SJCRH30 (cell line): ENCODE data around the gene CD28. TPM values are rescaled to one million over a fixed set of nuclear protein-coding genes. Genes with fewer than 3 reads are reported as not detected.
A peak's percentile ranks its signal among the peaks of the same experiment; 100 is the strongest.
"Not testable (repeated sequence)": the region's sequence is repeated elsewhere in the genome, so short reads cannot be mapped to it uniquely, and the experiment has no call there.

Experiments used
- DNase-seq, 2 experiments: peaks; one replicate each; pipeline ENCODE4 v3.0.0-alpha.2; 2015 to 2020
- H3K27ac ChIP-seq: fragments of 250-450 bp; sonication (Bioruptor Pico); 2 replicates; pipeline ENCODE4 v1.5.1; 2020; ENCODE audit warnings: mild to moderate bottlenecking, moderate library complexity
- H3K27me3 ChIP-seq: fragments of 250-450 bp; sonication (Bioruptor Pico); 2 replicates; pipeline ENCODE4 v1.5.1; 2020; ENCODE audit warnings: mild to moderate bottlenecking, moderate library complexity
- H3K36me3 ChIP-seq: fragments of 250-450 bp; sonication (Bioruptor Pico); 2 replicates; pipeline ENCODE4 v1.5.1; 2020; ENCODE audit warnings: mild to moderate bottlenecking, moderate library complexity
- H3K4me1 ChIP-seq: fragments of 250-450 bp; sonication (Bioruptor Pico); 2 replicates; pipeline ENCODE4 v1.5.1; 2020; ENCODE audit warnings: mild to moderate bottlenecking, moderate library complexity
- H3K4me3 ChIP-seq: fragments of 250-450 bp; sonication (Bioruptor Pico); 2 replicates; pipeline ENCODE4 v1.5.1; 2020; ENCODE audit warnings: mild to moderate bottlenecking, moderate library complexity
- H3K9me3 ChIP-seq: fragments of 250-450 bp; sonication (Bioruptor Pico); replicated peaks from 2 replicates; pipeline ENCODE4 v1.5.1; 2020; ENCODE audit warnings: mild to moderate bottlenecking, moderate library complexity
- total RNA-seq: library from RNA; depleted of rRNA; stranded (reverse); fragments of >200 nt; shearing (Covaris generic); gene quantifications from 2 replicates; pipeline ENCODE4 v1.2.3, GENCODE V29; 2014

CD28 gene
- total RNA-seq, 1 experiment from 2014 or later, result 0.24 TPM

DNA sequence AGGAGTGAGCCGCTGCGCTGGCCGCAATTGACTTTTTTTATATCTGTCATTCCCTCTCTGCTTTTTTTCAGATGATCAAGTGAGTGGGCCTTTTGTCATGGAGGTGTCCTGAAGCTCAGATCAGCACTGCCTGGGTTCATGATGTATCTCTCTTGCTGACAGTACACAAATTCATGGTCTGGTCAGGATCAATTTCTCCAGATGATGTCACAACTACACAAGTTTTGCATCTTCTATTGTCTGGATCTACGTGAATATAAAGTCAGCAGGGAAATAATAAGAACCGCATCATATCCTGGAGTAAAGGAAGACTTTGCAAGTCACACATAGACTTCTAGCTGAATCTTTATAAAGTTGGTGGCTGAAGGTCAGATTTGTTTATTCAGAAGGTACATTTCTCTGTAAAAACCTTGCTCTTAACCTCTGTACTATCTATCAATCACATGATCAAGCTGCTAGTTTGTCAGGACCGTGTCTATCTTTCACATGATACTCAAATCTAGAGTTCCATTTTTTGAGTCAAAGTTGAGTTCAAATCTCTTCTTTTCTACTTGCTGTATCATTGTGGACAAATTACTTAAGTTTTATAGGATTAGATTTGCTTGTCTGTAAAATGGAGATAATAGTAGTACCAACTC, 13.1 kb upstream of the CD28 start:
- Histone ChIP-seq H3K27ac (peak overlapping the region; percentile 86), H3K27me3 (no peaks in the 10 kb centered on the region), H3K36me3 (no peaks in the 10 kb centered on the region), H3K4me3 (no peak overlapping the region), H3K4me1 (peaks cover 64% of the 10 kb centered on the region), H3K9me3 (no peaks in the 10 kb centered on the region)
- DNase-seq, result no peak

DNA sequence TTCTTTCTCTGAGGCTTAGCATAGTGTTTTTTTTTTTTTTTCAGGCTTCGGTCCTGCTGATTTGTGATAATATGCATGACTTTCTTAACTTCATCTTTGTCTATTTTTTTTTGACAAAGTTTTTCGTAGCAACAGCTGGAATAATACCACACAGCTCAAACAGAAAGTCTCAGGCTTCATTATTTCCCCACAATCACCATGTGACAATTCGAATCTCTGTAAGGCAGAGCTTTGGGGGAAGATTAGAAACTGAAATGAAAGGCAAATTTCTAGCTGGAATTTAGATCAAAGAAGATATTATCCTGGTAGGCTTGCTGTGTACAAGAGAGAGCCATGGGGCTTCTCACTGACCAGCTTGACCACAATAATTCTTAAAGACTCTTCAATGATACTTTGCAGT, 12.2 kb upstream of the CD28 start:
- Histone ChIP-seq H3K27ac (peak overlapping the region; percentile 86), H3K27me3 (no peaks in the 10 kb centered on the region), H3K4me1 (peaks cover 56% of the 10 kb centered on the region), H3K36me3 (no peaks in the 10 kb centered on the region), H3K9me3 (no peaks in the 10 kb centered on the region), H3K4me3 (no peak overlapping the region)
- DNase-seq, result peak; percentile 57 to 95

DNA sequence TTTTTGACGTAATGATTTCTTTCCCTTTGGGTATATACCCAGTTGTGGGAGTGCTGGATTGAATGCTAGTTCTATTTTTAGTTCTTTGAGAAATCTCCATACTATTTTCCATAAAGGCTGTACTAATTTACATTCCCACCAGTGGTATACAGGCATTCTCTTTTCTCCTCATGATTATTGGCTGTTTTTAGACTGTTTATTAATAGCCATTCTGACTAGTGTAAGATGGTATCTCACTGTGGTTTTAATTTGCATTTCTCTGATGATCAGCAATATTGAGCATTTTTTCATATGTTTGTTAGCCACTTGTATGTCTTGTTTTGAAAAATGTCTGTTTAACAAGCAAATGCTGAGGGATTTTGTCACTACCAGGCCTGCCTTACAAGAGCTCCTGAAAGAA, 9.2 kb upstream of the CD28 start:
- Histone ChIP-seq H3K9me3 (peaks cover 6% of the 10 kb centered on the region; the same call in 1 of the 2 replicates), H3K4me1 (peaks cover 26% of the 10 kb centered on the region), H3K4me3 (no peak overlapping the region), H3K27ac (no peak overlapping the region), H3K36me3 (no peaks in the 10 kb centered on the region), H3K27me3 (no peaks in the 10 kb centered on the region)
- DNase-seq, result no peak

DNA sequence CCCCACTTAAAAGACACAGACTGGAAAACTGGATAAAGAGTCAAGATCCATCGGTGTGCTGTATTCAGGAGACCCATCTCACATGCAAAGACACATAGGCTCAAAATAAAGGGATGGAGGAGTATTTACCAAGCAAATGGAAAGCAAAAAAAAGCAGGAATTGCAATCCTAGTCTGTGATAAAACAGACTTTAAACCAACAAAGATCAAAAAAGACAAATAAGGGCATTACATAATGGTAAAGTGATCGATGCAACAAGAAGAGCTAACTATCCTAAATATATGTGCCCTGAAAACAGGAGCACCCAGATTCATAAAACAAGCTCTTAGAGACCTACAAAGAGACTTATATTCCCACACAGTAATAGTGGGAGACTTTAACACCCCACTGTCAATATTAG, 8.7 kb upstream of the CD28 start:
- H3K36me3 ChIP-seq, DNase-seq, H3K9me3 ChIP-seq, H3K4me3 ChIP-seq, H3K27me3 ChIP-seq, H3K27ac ChIP-seq: not testable (repeated sequence)
- H3K4me1 ChIP-seq, result peaks cover 21% of the 10 kb centered on the region

DNA sequence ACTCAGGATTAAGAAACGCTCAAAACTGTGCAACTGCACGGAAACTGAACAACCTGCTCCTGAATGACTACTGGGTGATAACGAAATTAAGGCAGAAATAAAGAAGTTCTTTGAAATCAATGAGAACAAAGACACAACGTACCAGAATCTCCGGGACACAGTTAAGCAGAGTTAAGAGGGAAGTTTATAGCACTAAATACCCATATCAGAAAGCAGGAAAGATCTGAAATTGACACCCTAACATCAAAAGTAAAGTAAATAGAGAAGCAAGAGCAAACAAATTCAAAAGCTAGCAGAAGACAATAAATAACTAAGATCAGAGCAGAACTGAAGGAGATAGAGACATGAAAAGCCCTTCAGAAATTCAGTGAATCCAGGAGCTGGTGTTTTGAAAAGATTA, 8.0 kb upstream of the CD28 start:
- H3K27ac ChIP-seq, H3K36me3 ChIP-seq, H3K27me3 ChIP-seq, H3K4me3 ChIP-seq, H3K9me3 ChIP-seq, DNase-seq: not testable (repeated sequence)
- peaks cover 16% of the 10 kb centered on the region for H3K4me1 ChIP-seq

DNA sequence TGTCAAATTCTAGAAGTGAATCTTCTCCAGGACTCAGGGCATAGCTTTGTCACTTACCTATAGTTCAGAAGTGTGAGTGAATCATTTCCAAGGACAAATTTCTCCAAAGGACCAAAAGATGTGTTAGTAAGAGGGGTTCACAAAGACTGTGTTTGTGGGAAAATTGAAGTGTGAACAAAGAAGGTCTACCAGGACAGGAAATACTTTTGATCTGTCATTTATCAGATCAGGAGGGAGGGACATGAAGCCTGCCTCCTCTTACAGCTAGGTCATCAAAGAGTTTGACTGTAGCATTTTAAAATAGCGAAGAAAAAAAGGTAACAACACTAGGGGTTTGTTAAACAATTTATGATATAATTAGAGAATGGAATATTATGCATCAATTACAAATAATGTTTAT, 2.0 kb upstream of the CD28 start:
- no peak for DNase-seq
- no peak overlapping the region for H3K4me3 ChIP-seq
- no peaks in the 10 kb centered on the region; the same call in 1 of the 2 replicates for H3K4me1 ChIP-seq
- H3K9me3 ChIP-seq, result peaks cover 9% of the 10 kb centered on the region
- no peaks in the 10 kb centered on the region for H3K27me3 ChIP-seq
- no peak overlapping the region for H3K27ac ChIP-seq
- H3K36me3 ChIP-seq, result no peaks in the 10 kb centered on the region

DNA sequence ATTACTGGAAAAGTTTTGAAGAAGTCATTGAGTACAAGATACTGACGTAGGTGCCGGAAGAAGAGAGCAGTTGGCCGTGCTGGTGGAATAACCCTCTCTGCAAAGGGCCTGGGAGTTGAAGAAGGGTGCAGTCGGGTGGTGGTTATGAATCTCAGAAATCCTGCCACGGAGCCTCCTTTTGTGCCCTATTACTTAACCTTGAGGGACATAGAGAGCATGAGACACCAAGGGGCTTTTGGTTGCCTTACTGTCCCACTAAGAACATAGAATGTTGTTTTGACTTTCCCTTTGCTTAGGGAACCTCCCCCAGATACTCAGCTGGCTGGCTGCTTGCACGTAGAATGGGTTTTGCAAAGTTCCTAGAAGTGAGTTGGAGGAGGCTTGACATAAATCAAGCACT, 1.3 kb upstream of the CD28 start:
- no peaks in the 10 kb centered on the region for H3K27me3 ChIP-seq
- no peak overlapping the region for H3K27ac ChIP-seq
- DNase-seq, result no peak
- peaks cover 5% of the 10 kb centered on the region for H3K9me3 ChIP-seq
- no peaks in the 10 kb centered on the region for H3K36me3 ChIP-seq
- no peaks in the 10 kb centered on the region; the same call in 1 of the 2 replicates for H3K4me1 ChIP-seq
- no peak overlapping the region for H3K4me3 ChIP-seq

DNA sequence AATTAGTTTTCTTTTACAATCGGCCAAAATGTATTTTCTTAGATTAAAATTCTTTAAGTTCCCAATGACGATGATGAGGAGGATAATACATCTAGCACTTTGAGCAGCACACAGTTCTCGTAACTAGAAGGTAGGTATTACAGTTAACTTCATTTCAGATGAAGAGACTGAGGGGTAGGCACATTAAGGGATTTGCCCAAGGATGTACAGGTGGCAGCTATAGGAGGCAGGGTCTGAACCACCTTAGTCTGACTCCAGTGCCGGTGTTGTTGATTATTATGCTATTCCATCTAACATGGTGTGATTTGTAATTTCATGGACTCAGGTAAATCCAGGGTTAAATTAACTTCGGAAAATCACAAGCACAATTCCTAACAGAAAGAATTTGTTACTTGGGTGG, 1.1 kb downstream of the CD28 start:
- H3K4me3 ChIP-seq, result no peak overlapping the region
- no peaks in the 10 kb centered on the region for H3K27me3 ChIP-seq

DNA sequence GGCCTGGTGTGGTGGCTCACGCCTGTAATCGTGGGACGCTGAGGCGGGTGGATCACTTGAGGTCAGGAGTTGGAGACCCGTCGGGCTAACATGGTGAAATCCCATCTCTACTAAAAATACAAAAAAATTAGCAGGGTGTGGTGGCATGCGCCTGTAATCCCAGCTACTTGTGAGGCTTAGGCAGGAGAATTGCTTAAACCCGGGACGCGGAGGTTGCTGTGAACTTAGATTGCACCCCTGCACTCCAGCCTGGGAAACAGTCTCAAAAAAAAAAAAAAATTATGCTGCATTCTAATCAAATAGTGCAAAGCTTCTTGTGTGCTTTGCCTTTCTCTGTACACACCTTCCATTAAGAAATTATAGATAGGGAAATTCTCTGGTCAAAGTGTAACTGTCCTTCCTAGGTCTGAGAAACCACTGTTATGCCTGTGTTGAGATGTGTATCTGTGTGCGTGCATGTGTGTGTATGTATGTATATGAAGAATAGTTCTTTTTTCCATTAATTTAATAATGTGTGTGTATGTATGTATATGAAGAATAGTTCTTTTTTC, 2.5 kb downstream of the CD28 start:
- Histone ChIP-seq H3K36me3 (no peaks in the 10 kb centered on the region), H3K4me1 (no peaks in the 10 kb centered on the region; the same call in 1 of the 2 replicates), H3K27ac (no peak overlapping the region), H3K27me3 (no peaks in the 10 kb centered on the region), H3K9me3 (no peaks in the 10 kb centered on the region; the same call in 1 of the 2 replicates), H3K4me3 (no peak overlapping the region)
- no peak for DNase-seq

More for the DNA sequence above, 1.1 kb downstream of the CD28 start:
- no peak overlapping the region for H3K27ac ChIP-seq
- no peaks in the 10 kb centered on the region for H3K36me3 ChIP-seq
- peaks cover 2% of the 10 kb centered on the region; the same call in 1 of the 2 replicates for H3K9me3 ChIP-seq
- no peaks in the 10 kb centered on the region; the same call in 1 of the 2 replicates for H3K4me1 ChIP-seq
- no peak for DNase-seq

DNA sequence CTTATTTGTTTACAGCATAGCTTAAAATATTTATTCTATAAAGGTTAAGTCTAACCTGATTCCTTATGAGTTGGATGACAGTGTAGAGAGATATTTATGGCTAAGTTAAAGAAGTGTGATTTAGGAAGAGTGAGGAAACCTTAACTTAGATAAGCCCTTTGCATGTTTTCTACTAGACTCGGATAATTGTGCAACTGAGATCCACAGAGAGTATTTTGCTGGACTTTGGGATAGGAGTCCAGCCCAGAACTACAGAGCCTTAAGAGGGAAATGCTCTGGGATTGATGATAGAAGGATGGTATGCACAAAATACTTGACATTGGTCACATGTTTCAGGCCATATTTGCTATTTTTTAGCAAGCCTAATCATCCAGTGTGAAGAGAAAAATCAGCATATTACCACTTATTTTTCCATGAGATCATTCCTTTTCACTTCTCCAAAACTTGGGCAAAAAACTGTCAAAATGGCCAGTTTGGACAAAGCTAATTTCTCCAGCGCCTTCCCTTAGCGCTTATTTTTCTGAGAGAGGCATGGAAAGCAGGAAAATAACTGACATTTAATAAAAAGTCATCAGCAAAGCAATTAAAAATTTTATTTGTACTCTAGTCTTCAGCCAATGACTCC, 3.1 kb downstream of the CD28 start:
- no peaks in the 10 kb centered on the region for H3K36me3 ChIP-seq
- H3K27ac ChIP-seq, result no peak overlapping the region
- no peaks in the 10 kb centered on the region; the same call in 1 of the 2 replicates for H3K4me1 ChIP-seq

DNA sequence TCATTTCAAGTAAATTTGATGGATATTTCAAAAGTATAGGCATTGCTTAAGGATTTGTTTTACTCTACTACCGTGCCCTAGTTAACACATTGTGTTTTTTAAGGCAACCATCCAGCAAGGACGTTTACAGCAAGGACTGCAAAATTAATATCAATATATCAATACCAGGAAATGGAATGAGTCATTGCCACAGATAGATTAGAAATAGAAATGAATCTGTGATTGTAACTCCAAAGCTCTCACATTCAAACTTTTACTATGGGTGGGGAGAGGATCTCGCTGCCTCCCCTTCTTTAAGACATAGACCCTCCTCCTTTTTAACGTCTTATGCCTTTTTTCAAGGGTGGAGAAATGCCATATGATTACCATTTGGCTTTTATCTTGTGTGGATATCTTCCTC, 3.8 kb downstream of the CD28 start:
- Histone ChIP-seq H3K4me1 (no peaks in the 10 kb centered on the region; the same call in 1 of the 2 replicates), H3K9me3 (no peaks in the 10 kb centered on the region; the same call in 1 of the 2 replicates), H3K27me3 (no peaks in the 10 kb centered on the region), H3K4me3 (no peak overlapping the region), H3K27ac (no peak overlapping the region), H3K36me3 (no peaks in the 10 kb centered on the region)
- DNase-seq, result no peak

More for the DNA sequence above, 3.1 kb downstream of the CD28 start:
- Histone ChIP-seq H3K4me3 (no peak overlapping the region), H3K9me3 (no peaks in the 10 kb centered on the region; the same call in 1 of the 2 replicates), H3K27me3 (no peaks in the 10 kb centered on the region)
- no peak for DNase-seq

DNA sequence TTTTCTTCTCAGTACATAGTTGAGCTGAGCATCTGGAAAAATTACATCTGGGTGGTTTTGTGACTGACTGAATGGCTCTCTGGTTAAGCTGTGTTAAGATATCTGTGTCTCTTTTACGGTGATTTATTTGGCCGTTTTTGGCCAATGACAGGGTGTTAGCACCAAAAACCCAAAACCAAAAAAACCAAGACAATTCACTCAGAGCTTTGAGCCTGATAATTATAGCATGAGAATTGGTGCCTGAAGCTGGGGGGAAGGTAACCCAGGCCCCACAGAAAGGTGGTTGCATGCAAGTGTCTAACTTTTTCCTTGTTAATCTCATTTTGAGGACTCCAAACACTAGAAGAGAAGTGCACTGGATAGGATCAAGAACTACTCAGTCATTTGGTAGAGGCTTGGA, 4.5 kb downstream of the CD28 start:
- H3K4me1 ChIP-seq, result no peaks in the 10 kb centered on the region; the same call in 1 of the 2 replicates
- H3K9me3 ChIP-seq, result no peaks in the 10 kb centered on the region; the same call in 1 of the 2 replicates
- DNase-seq, result no peak
- H3K27me3 ChIP-seq, result no peaks in the 10 kb centered on the region
- no peak overlapping the region for H3K4me3 ChIP-seq
- H3K36me3 ChIP-seq, result no peaks in the 10 kb centered on the region
- H3K27ac ChIP-seq, result no peak overlapping the region

DNA sequence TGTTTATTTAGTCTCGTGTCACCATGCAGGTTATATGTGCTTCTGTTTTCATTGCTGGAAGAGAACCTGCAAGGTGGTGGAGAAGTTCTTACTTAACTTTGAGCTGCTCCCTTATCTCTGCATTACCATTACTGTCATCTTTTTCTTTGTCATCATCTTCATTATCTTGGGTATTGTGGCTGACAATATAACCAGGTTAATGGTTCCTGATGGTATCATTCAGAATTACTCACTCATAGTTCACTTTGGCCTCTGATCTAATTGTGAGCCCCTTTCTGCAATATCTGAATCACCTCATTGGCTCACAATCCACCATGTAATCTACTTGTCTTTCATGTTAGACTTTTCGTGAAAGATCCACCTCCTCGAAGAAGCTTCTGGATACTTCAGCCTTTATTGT, 5.0 kb downstream of the CD28 start:
- no peak overlapping the region for H3K27ac ChIP-seq
- no peak overlapping the region for H3K4me3 ChIP-seq
- DNase-seq, result no peak
- no peaks in the 10 kb centered on the region for H3K36me3 ChIP-seq
- H3K9me3 ChIP-seq, result no peaks in the 10 kb centered on the region; the same call in 1 of the 2 replicates
- H3K4me1 ChIP-seq, result no peaks in the 10 kb centered on the region; the same call in 1 of the 2 replicates
- H3K27me3 ChIP-seq, result no peaks in the 10 kb centered on the region

DNA sequence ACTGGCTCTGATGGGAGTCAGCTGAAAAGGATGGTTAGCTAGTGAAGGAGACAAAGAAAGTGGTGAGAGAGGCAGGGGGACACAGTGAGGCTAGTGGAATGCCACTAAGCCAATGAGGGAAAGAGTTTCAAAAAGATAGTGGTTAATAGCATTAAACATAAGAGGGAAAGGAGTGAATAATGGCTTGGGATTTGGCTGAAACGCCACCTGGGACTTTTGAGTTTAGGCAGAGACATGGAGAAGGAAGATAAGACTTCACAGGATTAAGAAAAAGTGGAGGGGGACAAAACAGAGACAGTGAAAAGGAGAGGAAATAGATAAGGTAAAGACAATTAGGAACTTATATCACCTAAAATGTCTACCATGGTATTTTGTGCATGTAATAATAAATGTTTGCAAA, 6.9 kb downstream of the CD28 start:
- Histone ChIP-seq H3K27me3 (no peaks in the 10 kb centered on the region), H3K36me3 (no peaks in the 10 kb centered on the region), H3K4me3 (no peak overlapping the region), H3K27ac (no peak overlapping the region), H3K4me1 (no peaks in the 10 kb centered on the region; the same call in 1 of the 2 replicates), H3K9me3 (no peaks in the 10 kb centered on the region; the same call in 1 of the 2 replicates)
- no peak for DNase-seq

DNA sequence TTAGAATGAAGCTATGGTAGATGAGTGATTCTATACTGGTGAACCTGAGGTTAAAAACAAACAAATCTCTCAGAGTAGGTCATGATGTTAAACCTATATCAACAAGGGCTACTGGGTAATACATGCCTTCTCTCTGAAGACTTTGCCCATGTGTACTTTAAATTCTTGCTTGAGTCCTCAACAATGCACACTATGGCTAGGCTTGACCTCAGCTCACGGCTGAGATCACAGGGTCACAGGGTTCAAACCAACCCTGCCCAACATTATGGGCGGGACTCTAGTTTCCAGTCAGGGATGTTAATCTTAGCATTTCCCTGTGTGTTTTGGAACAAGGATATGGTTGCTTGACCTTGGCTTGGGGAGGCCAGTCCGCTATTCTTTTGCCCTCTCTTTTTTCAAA, 7.7 kb downstream of the CD28 start:
- Histone ChIP-seq H3K36me3 (no peaks in the 10 kb centered on the region), H3K4me1 (no peaks in the 10 kb centered on the region), H3K27me3 (no peaks in the 10 kb centered on the region), H3K4me3 (no peak overlapping the region), H3K9me3 (no peaks in the 10 kb centered on the region; the same call in 1 of the 2 replicates), H3K27ac (no peak overlapping the region)
- no peak for DNase-seq
